ENCODE data around the gene PRDM2.

PRDM2 gene

DNA sequence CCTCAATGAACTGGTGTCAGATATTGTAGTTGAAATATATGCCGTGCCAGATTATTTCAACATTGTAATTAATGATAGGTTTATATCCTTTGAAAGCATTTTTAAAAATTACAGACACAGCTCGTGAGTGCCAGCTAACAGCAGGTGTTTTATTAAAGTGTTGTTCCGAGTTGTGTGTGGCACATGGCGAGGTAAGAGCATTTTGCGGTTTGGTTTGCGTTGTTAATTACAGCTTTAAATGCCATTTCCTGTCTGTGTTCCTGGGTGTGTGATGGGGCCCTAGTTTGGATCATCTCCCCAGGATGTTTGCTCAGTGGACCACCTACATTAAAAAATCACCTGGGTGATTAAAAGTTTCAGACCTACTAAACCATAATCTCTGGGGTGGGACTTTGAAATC is 97.4 kb downstream of the PRDM2 start:
- DNase-seq, result no peak

DNA sequence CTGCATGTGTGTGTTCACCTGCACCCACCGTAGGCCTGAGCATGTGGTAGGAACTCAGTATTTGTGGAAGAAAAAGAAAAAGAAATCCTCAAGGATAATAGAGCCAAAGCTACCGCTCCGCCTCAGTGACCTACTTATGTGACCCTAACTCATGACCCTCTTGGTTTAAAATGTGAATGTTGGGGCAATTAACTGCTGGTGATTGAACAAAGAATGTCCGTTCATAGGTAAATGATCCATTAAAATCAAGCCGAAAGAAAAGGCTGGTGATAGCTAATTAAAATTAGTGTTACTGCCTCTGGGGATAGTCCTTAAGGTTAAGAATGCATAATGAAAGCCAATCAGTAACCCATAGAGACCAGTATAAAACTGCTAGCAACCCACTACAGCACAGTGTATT is 98.1 kb downstream of the PRDM2 start:
- no peak for DNase-seq

DNA sequence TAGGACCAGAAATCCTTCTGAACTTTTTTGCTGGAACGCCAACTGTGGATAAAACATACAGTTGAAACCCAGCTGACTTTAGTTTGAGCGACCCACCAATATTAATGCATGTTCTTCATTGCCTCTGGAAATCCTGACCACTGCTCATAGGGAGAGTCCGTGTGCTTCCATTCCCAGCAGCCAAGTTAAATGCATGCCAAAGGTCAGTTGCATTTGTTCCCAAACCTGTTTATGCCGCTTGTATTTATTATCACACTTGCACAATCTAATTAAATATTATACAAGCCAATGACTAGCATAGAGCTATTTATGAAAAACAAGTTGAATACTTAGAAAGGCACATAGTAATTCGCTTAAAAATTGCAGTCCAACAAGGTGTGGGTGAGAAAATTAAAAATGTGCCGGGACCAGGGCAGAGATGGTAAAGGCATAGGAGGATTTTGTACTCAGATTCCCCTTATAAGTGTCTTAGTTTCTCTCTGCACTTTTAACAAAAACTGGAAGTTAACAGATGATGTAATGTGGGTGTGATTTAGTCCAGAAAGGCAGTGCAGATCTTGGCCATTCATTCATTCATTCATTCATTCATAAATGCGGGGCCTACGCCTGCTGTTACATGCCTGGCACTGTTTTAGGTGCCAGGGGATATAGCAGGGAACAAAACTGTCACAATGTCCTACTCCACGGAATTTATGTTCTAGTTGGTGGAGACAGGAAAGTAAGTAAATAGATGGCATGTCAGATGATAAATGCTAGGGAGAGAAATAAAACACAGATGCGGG is 99.7 kb downstream of the PRDM2 start:
- no peak for DNase-seq

DNA sequence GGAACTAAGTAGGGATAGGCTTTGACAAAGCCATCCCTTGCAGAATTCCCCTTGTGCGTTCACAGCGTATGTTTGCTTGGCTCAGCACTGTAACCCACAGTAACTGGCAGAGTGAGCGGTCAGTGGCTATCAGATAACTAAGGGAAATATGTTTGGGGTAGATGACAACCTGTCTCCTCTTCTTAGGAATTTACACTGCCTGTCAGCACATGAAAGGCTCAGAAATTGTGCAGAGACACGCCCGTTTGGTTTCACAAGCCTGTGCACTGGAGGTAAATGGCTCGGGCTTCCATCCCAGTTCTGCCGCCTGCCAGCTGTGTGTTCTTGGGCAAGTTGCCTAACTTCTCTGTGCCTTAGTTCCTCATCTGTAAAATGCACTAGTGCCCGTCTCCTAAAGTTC is 101.2 kb downstream of the PRDM2 start:
- no peak for DNase-seq

DNA sequence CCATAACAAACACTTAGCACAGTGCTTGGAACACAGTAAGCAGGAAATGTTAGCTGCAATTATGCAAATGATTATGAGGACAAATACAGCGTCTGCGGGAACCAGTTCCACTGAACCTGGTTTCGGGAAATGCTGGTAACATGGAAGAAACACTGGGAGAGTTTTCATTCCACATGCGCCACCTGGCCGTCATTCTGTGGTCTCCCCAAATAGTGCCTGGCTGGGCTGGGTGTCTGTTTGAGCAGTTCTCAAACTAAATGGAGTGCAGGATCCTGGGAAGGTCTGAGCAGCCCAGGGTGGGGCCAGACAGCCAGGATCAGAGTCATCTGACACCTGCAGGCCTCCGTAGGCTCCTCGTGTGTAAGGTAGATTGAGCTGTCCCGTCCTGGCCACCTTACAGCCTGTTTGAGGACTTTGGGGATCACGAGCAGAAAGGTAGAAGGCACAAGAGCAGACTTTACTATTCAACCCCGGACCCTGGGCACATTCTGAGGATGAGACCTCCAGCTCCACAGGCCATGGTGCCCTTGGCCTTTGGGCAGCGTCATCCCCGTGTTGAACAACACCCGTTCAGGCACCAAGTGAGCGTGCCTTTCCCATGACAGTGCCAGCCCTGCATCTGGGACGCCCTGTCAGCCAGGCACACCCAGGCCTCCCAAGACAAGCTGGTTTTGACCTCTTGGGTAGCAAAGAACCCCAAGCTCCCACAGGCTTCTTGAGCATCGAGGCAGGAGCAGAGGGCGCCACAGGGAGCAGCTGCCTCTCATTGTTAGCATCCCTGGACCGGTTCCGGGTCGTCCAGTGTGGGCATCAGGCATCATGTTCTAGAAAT is 101.9 kb downstream of the PRDM2 start:
- DNase-seq, result no peak

GRCh38 chr1:13802782-13803545 is 103.0 kb downstream of the PRDM2 start:
- no peak for DNase-seq

- DNase-seq, result no peak
Observed at GRCh38 chr1:13803546-13804239, 103.7 kb downstream of the PRDM2 start.

DNA sequence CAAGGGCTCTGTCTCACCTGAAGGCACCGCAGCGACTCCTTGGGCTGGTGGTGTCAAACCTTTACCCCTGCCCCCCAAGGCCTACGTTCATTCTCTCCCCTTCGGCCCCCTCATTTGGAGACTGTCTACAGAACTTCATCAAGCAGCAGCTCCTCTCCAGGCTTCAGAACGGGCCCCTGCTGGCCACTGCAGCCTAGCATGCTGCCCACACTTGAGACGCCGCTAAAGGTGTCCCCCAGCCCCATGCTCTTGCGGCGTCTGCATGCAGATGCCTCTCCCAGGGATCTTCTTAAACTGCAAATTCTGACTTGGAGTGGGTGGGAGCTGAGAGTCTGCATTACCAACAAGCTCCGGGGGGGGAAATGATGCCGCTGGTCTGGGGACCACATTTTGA is 104.2 kb downstream of the PRDM2 start:
- no peak for DNase-seq

- no peak for DNase-seq
Observed at GRCh38 chr1:13805431-13805830, 105.4 kb downstream of the PRDM2 start.

DNA sequence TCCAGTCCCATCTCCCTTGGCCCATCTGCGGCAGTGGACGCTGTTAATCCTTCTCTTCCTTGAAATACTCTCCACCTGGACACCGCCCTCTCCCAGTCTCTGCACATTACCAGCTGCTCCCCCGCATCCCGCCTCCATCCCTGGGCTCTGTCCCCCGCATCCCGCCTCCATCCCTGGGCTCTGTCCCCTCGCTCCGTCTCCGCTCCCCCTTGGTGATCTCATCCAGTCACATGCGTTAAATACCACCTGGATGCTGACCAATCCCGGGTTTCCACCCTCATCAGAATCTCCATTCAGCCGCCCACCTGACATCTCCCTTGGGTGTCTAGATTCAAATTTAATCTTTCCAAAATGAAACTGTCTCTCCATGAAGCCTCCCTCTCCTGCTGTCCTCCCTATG is 106.1 kb downstream of the PRDM2 start:
- DNase-seq, result no peak

- peak; percentile 13 for DNase-seq
Observed at GRCh38 chr1:13807209-13807608, 107.2 kb downstream of the PRDM2 start.

DNA sequence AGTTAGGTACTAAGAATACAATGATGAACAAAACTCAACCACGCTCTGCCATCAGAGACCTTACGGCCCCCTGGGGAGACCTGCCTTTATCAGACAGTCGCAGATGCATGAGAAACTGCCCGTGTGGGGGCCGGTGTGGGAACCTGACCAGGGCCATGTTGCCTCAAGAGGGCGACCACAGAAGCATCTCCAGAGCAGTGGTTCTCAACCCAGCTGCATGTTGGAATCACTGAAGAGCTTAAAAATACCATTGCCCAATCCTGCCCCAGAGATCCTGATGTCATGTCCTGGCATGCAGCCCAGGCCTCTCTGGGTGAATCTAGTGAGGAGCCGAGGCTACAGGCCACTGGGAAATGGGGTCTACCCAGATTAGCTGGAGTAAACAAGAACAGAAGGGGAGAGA is 108.7 kb downstream of the PRDM2 start:
- DNase-seq, result no peak

GRCh38 chr1:13809461-13810159 is 109.6 kb downstream of the PRDM2 start:
- DNase-seq, result no peak

- DNase-seq, result no peak
Observed at GRCh38 chr1:13812456-13813397, 112.7 kb downstream of the PRDM2 start.

DNA sequence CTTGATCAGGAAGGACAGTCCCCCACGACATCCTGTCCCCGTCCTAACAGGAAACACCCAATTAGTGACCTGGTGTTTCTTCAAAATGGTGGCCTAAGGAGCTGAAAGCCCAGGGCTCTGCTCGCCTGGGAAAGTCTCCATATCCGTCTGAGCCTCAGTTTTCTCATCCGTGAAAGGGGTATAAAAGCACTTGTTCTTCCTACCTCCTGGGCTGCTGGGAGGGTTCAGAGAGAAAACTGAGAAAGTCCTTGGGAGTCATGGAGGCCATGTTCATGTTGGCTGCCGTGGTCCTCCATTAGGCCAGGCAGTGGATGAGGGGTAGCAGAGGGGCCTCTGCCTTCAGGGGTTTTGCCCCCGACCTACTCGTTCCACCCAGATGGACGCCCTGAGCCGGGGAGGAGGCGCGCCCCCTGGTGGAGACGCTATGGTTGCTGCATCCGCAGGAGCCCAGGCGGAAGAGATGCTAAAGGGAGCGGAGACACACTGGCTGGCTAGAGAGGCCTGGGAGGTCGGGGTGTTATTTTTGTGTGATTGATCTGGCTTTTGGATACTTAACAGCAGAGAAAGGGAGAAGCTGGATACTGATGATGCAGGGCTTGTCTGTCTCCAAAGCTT is 113.5 kb downstream of the PRDM2 start:
- DNase-seq, result peak; percentile 9

DNA sequence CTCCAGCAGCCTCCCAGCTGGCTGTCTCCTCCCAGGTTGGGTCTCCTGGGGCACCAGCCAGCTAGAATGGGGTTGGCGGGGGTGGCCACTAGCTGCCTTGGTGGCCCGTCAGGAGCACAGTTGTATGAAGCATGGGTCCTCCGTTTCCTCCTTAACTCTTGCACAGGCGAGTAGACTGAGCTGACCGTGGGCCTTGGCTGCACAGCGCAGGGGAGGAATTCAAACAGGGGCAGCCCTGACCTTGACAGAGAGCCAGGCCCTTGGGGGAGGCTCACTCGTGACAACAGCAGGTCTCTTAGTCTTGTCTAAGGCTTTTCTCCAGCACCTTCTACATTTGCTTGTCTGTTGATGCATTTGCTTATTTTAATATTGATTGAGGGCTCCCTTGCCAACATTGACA is 114.1 kb downstream of the PRDM2 start:
- DNase-seq, result no peak

DNA sequence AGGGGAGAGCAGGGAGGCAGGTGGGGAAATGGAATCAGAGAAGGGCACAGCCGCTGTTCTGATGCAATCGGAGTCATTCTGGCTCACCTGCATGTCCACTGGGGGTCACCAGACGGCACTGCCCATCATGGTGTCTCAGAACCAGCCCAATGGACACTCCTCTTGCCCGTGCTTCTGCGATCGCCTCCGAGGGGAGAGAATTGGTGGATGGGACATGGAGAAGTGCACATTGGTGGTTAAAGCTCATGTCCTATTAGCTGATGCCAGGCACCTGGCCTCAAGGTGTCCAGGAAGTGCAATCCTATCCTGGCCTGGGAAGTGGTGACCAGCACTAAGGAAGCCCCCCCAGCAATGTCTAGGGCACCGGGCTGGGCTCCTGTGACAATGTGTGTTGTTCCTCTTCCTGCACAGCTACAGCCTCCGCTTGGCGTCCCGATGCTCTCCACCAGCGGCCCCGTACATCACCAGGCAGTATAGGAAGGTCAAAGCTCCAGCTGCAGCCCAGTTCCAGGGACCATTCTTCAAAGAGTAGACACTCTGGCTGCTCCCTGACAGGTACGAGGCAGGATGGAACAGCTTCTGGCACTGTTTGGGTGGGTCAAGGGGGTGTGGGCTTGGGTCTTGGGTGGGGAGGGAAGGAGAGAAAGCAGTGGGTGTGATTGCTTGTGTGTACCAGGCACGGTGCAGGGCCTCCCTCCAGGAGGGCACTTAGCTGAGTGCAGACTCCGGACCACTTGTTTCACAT is 116.2 kb downstream of the PRDM2 start:
- DNase-seq, result no peak

DNA sequence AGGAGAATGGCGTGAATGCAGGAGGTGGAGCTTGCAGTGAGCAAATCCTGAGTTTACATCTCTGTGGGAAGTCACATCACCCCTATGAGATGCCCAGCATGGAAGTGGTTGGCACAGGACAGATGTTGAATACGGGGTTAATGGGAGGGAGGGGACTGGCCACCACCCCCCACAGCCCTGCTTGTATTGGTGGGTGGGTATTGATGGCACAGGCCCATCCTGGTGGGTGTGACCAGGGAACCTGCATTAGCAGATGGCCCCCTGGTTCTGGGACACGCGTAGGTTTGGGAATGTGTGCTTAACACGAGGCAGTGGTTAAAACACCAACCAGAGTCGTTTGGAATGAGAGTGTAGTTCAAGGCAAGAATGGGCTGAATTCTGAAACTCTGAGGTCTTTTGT is 117.9 kb downstream of the PRDM2 start:
- DNase-seq, result no peak

DNA sequence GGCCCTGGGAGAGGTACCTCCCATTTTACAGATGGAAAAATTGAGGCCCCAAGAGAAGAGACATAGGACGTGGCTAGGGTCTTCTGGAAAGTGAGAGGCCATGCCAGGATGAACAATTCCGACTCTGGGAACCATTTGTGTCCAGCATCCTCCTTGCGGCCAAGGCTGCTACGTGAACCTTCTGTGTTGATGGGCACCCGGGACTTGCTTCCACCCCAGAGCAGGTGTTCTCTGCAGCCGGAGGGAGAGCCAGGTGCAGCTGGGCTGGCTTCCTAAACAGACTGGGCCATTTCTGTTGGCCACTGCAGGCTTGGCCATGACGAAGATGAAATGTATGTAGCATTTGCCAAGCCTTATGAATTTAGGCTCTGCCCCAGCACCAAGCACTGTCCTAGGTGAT is 118.9 kb downstream of the PRDM2 start:
- DNase-seq, result no peak

- no peak for DNase-seq
Observed at GRCh38 chr1:13819642-13820041, 119.7 kb downstream of the PRDM2 start.

All from midbrain (tissue), 1 donor.